GM15510 (cell line): ENCODE results near the gene MRI1.
A peak's percentile ranks its signal among the peaks of the same experiment; 100 is the strongest.

ENCODE experiments used
- POLR2A ChIP-seq: IDR thresholded peaks from 3 replicates; pipeline ENCODE4 v1.6.1; 2011; ENCODE audit warnings: borderline replicate concordance; ENCODE audit not compliant: insufficient read length; ENCODE audit errors: extremely low read depth

MRI1 gene

DNA sequence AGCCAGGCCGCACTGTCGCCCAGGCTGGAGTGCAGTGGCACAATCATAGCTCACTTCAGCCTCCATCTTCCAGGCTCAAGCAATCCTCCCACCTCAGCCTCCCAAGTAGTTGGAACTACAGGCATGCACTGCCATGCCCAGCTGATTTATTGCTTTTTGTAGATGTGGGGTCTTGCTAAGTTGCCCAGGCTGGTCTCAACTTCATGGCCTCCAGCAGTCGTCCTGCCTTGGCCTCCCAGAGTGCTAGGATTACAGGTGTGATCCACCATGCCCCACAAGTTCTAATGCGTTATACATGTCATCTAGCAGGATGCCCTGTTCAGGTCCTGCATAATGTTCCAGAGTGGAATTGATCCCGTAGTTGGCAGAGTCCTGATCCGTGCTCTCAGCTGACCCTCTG lies 14.5 kb downstream of the MRI1 start:
- TF ChIP-seq POLR2A = peak; percentile 16

DNA sequence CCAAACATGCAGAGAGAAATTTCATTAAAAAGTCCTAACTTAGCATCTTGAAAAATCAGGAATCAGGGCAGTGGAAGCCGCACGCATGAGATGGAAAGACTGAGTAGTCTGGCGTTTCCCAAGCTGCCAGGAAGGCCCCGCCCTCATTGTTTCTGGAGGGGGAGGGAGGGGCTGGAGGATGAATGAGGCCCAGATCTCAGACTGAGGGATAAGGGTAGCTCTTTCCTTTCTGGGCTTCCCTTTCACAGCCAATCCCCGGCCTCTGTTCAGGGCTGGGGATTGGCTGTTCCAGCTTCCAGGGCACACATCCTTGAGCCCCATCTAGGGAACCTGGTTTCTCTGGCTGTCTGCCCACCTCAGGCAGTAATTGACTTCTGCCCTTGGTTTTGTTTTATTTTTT lies 17.2 kb downstream of the MRI1 start:
- TF ChIP-seq POLR2A = no peak

DNA sequence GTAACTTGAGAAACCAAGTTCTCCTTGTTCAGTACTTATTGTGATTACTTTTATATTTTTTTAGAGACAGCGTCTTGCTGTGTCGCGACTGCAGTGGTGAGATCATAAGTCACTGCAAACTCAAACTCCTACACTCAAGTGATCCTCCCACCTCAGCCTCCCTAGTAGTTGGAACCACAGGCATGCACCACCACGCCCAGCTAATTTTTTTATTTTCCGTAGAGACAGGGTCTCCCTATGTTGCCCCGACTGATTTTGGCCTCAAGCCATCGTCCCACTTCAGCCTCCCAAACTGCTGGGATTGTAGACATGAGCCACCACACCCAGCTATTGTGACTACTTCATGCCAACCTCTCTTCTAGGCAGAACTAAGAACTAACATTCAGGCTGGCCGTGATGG lies 18.2 kb downstream of the MRI1 start:
- no peak for TF ChIP-seq POLR2A

DNA sequence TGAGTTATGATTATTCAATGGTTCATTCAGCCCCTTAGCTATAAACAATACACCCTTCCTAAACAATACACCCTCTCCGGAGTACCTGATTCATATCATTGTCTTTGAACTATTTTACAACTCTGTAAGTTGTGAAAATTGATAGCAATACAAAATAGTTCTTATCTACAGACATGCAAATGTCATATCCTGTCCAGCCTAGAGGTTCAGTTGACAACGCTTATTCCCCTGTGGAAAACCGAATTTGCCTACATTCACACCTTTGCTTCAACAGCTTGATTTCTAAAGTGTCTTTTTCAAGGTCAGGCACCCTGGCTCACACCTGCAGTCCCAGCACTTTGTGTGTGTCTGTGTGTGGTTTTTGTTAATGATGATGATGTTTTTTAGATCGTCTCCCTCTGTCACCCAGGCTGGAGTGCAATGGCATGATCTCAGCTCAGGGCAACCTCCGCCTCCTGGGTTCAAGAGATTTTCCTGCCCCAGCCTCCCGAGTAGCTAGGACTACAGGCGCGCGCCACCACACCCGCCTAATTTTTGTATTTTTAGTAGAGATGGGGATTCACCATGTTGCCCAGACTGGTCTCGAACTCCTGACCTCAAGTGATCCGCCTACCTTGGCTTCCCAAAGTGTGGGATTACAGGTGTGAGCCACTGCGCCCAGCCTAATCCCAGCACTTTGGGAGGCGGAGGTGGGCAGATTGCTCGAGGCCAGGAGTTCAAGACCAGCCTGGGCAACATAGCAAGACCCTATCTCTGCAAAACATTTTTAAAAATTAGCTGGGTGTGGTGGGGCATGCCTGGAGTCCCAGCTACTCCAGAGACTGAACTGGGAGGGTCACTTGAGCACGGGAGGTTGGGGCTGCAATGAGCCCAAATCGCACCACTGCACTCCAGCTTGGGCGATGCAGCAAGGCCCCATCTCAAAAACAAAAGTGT lies 19.5 kb downstream of the MRI1 start:
- no peak for TF ChIP-seq POLR2A

DNA sequence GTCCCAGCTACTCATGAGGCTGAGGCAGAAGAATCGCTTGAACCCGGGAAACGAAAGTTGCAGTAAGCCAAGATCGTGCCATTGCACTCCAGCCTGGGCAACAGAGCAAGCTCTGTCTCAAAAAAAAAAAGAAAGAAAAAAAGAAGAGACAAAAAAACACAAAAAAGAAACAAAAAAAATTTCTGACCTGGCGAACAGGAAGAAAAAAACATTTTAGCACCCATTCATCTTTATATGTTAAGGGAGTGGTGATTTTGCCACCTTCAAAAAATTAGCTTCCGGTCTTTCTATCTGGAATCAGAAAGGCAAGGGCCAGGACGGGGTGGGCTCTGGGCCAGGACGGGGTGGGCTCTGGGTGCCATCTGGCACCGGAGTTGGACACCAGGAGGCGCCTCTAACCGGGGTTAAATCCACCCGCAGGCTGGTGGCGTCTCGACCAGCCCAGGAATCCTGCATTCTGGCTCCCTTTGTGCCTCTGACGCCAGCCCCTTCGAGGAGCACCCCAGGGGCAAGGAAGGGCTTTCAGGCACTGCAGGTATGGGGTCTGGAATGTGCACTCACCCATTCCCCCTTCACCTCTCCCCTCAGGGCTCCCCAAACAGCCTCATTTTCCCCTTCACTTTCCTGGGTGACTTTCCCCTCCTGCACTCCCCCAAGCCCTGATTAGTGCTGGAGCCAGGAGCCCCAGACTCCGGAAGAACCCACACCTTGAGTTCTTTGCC lies 20.6 kb downstream of the MRI1 start:
- no peak for TF ChIP-seq POLR2A

DNA sequence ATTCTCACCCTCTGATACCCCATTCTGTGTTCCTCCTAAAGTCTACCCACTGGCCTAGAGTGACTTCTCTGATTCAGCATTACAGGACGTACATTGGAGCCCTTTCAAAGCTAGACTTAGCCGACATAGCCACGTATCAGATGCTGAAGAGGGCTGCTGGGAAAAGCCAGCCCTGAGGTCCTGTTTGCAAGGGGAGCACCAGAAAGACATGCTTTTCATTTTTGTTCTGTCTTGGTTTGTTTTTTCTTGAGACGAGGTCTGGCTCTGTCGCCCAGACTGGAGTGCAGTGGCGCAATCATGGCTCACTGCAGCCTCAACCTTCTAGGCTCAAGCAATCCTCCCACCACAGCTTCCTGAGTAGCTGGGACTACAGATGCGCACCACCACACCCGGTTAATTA lies 24.7 kb downstream of the MRI1 start:
- TF ChIP-seq POLR2A = no peak

DNA sequence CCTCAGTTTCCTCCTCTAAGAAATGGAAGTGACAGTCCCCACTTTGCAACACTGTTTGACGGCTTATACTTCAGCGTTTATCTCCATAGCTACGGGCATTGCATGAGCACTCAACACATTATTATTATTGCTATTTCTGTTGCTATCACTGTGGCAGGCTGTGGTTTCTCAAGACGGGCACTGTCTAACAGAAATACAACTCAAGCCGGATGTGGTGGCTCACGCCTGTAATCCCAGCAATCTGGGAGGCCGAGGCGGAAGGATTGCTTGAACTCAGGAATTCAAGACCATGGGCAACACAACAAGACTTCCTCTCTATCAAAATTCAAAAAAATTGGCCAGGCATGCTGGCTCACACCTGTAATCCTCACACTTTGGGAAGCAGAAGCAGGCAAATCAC lies 26.0 kb downstream of the MRI1 start:
- TF ChIP-seq POLR2A = no peak

DNA sequence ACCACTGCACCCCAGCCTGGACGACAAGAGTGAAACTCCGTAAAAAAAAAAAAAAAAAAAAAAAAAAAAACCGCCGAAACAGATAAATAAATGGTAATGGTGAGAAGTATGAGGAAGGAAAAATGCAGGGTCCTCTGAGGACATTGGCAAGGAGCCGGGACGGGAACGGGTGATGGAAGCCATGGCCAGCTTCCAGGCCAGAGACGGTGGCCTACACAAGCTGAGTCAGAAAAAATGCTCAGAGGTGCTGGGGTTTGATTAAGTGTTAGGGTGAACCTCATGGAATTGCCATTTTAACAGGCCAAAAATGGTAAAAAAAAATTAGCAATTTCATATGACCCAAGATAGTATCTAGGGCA lies 30.1 kb downstream of the MRI1 start:
- no peak for TF ChIP-seq POLR2A

DNA sequence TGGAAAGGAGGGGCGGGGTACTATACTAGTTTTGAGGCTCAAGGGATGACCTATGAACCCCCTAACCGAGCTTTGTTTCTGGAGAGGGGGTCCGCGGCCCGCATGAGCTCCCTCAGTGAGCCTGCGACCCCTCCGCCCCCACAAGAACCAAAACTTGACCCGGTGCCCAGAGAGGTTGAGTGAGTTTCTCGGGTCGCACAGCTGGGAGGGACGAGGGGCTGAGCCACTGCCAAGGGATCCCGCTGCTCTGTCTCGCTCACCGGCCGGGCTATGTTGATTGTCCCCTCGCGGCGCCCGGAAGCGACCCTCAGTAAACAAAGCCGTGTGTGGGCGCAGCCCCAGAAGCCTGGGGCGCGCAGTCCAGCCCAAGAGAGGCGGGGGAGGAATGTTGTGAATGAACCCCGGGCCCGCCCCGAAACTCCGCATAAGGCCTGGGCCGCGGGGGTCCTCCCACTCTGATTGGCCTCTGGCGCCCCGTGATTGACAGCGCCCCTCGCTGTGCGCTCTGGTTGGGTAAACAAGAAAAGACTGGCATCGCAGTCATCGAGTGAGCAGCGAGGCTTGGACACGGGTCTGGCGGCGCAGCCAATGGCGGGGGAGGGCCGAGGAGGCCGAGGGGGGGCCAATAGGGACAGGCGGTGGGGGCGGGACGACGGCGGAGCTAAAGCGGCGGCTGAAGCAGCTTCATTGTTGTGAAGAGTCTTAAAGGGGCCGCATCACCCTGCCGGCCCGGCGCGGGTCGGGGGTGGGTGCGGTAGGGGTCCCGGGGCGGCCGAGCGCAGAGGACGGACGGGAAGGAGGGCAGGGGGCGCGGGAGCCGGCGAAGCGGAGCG lies 30.7 kb downstream of the MRI1 start, which contains the start of gene ZSWIM4:
ZSWIM4 (plus strand) TSS at position 687 of the 833 bp plus-strand sequence. CDS start 206 bp downstream, outside the sequence.
- peak; percentile 45 for TF ChIP-seq POLR2A

DNA sequence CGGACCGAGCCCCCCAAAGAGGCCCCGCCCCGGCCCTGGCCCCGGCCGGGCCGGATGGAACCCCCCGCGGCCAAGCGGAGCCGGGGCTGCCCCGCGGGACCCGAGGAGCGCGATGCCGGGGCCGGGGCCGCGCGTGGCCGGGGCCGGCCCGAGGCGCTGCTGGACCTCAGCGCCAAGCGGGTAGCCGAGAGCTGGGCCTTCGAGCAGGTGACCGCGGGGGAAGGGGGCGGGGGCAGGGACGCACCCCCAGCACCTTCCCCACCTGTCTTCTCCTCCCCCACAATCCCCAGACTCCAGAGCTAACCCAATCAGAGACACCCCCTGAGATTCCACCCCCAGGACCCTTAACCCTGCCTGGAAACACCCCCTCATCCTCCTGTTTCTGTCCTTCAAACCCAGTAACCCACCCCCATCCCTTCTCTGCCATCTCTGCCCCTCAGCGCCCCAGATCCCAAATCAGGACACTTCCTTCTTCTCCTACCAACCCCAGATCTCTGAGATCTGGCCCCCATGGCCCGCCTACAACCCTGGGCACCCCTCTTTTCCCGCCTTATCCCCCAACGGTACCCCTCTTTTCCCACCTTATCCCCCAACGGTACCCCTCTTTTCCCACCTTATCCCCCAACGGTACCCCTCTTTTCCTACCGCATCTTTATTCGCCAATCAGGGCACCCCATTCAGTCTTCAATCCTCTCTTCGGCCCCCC lies 31.4 kb downstream of the MRI1 start:
- peak; percentile 25 for TF ChIP-seq POLR2A

DNA sequence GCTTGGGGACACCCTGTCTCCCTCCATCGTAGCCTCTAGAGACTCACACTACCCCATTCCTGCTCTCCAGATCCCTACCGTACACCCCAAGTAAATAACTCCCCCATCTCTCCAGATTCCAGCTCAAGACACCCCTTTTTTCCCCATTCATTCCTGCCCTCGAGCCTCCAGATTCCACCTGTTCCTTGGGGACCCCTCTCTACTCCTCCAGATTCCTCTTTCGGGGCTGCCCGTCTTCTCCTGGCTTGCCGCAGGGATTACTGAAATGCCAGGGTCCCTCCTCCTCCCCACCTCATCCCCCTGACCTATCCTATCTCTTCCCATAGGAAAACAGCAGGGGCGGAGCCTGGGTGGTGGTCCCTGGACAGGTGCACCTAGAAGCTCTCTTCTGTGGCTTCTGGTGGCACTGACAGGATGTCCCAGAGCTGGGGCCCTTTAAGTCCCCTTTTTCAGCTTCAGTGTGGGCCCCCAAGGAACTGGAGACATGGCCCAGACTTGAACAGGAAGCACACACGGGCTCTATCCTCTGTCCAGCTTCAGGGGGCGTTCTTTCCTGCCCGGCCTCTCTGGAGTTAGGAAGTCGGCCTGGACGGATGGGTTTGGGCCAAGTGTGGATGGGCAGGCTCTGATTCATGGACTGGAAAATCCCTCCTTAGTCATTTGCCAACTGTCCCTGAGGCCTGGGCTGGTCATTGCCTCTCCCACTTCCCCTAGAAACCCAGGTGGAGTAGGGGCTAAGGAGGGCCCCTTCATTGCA lies 32.2 kb downstream of the MRI1 start:
- TF ChIP-seq POLR2A = no peak

DNA sequence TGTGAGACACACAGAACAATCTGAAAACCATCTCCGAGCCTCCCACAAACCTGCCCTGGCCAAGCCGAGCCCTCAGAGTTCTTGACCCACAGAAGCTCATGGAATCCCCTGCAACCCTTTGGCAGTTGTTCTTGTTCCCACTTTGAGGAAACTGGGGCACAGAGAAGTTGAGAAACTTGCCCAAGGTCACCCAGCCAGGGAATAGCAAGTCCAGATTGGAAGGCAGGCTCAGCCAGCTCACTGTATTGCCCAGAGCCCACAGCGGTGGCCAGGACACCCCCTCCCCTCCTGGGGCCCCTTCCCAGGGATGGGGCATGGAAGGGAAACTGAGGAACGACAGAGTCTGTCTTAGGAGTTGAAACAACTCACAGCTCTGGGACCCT lies 32.7 kb downstream of the MRI1 start:
- TF ChIP-seq POLR2A = no peak

DNA sequence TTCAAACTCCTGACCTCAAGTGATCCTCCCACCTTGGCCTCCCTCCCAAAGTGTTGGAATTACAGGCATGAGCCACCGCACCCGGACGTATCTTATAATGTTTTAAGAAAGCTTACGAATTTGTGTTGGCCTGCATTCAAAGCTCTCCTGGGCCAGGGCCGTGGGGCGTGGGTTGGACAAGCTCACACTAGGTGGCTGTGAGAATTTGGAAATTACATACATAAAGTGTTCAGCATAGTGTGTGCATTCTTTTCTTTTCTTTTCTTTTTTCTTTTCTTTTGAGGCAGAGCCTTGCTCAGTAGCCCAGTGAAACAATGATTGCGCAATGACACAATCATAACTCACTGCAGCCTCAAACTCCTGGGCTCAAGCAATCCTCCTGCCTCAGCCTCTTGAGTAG lies 33.5 kb downstream of the MRI1 start:
- TF ChIP-seq POLR2A = no peak

DNA sequence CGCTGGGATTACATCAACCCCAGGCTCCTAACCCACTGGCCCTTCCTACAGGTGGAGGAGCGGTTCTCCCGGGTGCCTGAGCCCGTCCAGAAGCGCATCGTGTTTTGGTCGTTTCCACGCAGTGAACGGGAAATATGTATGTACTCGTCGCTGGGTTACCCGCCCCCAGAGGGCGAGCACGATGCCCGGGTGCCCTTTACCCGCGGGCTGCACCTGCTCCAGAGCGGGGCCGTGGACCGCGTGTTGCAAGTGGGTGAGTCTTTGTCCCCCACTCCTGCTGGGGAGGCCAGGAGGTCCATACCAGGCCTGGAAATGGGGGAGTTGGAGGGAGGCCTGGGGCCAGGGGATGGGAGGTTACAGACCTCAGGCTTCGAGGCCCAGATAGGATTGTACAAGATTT lies 35.3 kb downstream of the MRI1 start:
- TF ChIP-seq POLR2A = no peak
